Liver (tissue), 9 donors: ENCODE measurements around the gene MRPL41. TPM values are rescaled to one million over a fixed set of nuclear protein-coding genes. Genes with fewer than 3 reads are reported as not detected.

ENCODE experiments used
- DNase-seq: peaks from one replicate; pipeline ENCODE4 v3.0.0-alpha.2; 2017; ENCODE audit warnings: low spot score
- H3K27ac ChIP-seq, 2 donors: one replicate each; pipeline ENCODE4 v1.7.0; 2013; ENCODE audit warnings: inconsistent platforms in 2 of 2, low read length in 2 of 2, control low read depth in 1 of 2, low read depth in 1 of 2, mild to moderate bottlenecking in 1 of 2
- H3K27me3 ChIP-seq, 4 donors: one replicate each; pipeline versions ENCODE4 v1.6.1 to v1.7.0; 2013; ENCODE audit warnings: low read length in 3 of 4, inconsistent platforms in 1 of 4, mild to moderate bottlenecking in 1 of 4, moderate library complexity in 1 of 4; ENCODE audit not compliant: control insufficient read depth in 4 of 4, insufficient read depth in 4 of 4
- H3K36me3 ChIP-seq, 4 donors: one replicate each; pipeline versions ENCODE4 v1.6.1 to v1.7.0; 2013; ENCODE audit warnings: low read length in 3 of 4, mild to moderate bottlenecking in 3 of 4, low read depth in 1 of 4, moderate library complexity in 1 of 4; ENCODE audit not compliant: control insufficient read depth in 4 of 4, insufficient read depth in 3 of 4
- H3K4me1 ChIP-seq, 4 donors: one replicate each; pipeline versions ENCODE4 v1.6.1 to v1.7.0; 2013; ENCODE audit warnings: low read length in 3 of 4, mild to moderate bottlenecking in 3 of 4, moderate library complexity in 1 of 4; ENCODE audit not compliant: control insufficient read depth in 4 of 4, insufficient read depth in 4 of 4
- H3K4me3 ChIP-seq, 3 donors: one replicate each; pipeline versions ENCODE4 v1.6.1 to v1.7.0; 2013; ENCODE audit warnings: low read length in 3 of 3, control low read depth in 1 of 3, low read depth in 1 of 3, mild to moderate bottlenecking in 1 of 3
- H3K9ac ChIP-seq, 2 donors: one replicate each; pipeline ENCODE4 v1.7.0; 2013; ENCODE audit warnings: low read length in 2 of 2, mild to moderate bottlenecking in 2 of 2, moderate library complexity in 2 of 2, control low read depth in 1 of 2, low read depth in 1 of 2
- H3K9me3 ChIP-seq, 4 donors: one replicate each; pipeline versions ENCODE4 v1.6.1 to v1.7.0; 2013; ENCODE audit warnings: low read length in 3 of 4; ENCODE audit not compliant: control insufficient read depth in 4 of 4
- CTCF ChIP-seq: fragments of 150-350 bp; IDR thresholded peaks from 2 replicates; pipeline ENCODE4 v1.5.1; 2017; ENCODE audit warnings: improper control_type of control experiment, low read depth, low read length; ENCODE audit not compliant: missing input control
- EGR1 ChIP-seq, 2 donors: IDR thresholded peaks; 2 replicates each; pipeline ENCODE4 v1.6.1; 2016 to 2018; ENCODE audit warnings: antibody characterized with exemption in 2 of 2, low read depth in 2 of 2
- FOXA1 ChIP-seq: IDR thresholded peaks from 2 replicates; pipeline ENCODE4 v1.6.1; 2016; ENCODE audit warnings: antibody characterized with exemption
- GABPA ChIP-seq, 2 donors: IDR thresholded peaks in 1 of 2; conservative IDR thresholded peaks in 1 of 2; 2 replicates each; pipeline ENCODE4 v1.6.1; 2016; ENCODE audit warnings: antibody characterized with exemption in 2 of 2, mild to moderate bottlenecking in 1 of 2, moderate library complexity in 1 of 2
- HNF4A ChIP-seq, 2 donors: conservative IDR thresholded peaks; 2 replicates each; pipeline ENCODE4 v1.6.1; 2016; ENCODE audit warnings: antibody characterized with exemption in 2 of 2, mild to moderate bottlenecking in 2 of 2
- HNF4G ChIP-seq: IDR thresholded peaks from 2 replicates; pipeline ENCODE4 v1.6.1; 2016; ENCODE audit warnings: antibody characterized with exemption
- JUND ChIP-seq, 2 donors: IDR thresholded peaks; 2 replicates each; pipeline ENCODE4 v1.6.1; 2016; ENCODE audit warnings: antibody characterized with exemption in 2 of 2
- MAX ChIP-seq: IDR thresholded peaks from 2 replicates; pipeline ENCODE4 v1.6.1; 2016; ENCODE audit warnings: antibody characterized with exemption
- NR2F2 ChIP-seq: IDR thresholded peaks from 2 replicates; pipeline ENCODE4 v1.6.1; 2016; ENCODE audit warnings: antibody characterized with exemption
- TAF1 ChIP-seq: conservative IDR thresholded peaks from 2 replicates; pipeline ENCODE4 v1.6.1; 2016; ENCODE audit warnings: antibody characterized with exemption, mild to moderate bottlenecking
- ZBTB33 ChIP-seq: IDR thresholded peaks from 2 replicates; pipeline ENCODE4 v1.6.1; 2016; ENCODE audit warnings: antibody characterized with exemption
- WGBS: extraction: QIAGEN DNeasy Blood & Tissue Kit; methylation state at CpG from one replicate; pipeline ENCODE4 v1.1.7; 2013; 5-methylcytosine and 5-hydroxymethylcytosine counted together
- polyA plus RNA-seq, 2 donors: library from polyadenylated mRNA; stranded (reverse) in 1 of 2; unstranded in 1 of 2; fragments of 200-250 nt in 1 of 2; fragments of >200 nt in 1 of 2; fragmentation: Nextera tagmentation in 1 of 2; extraction: Ambion mirVana in 1 of 2; gene quantifications; one replicate each; pipeline versions ENCODE4 v1.2.1 to v1.2.3, GENCODE V29; 2013 to 2015
- total RNA-seq, 2 donors: library from RNA; depleted of rRNA; stranded (reverse); fragments of >200 nt; gene quantifications; one replicate each; pipeline ENCODE4 v1.2.3, GENCODE V29; 2014
- donor health status: healthy.
- donor health status: healthy.
- donor health status: healthy.
- donor health status: healthy.
- donor health status: healthy.

The MRPL41 gene
- total and polyA plus RNA-seq, 4 donors: 31.7 to 120 (median 49.3) TPM

GRCh38 chr9:137555179-137555578 is 3.5 kb downstream of the MRPL41 start:
- H3K27me3 ChIP-seq: no peaks in the 10 kb centered on the region
- WGBS: 94% methylated on average over 10 of the region's 10 CpGs
- TF ChIP-seq EGR1 (IDR thresholded peaks at IDR 0.05; ENCODE audit: low read depth in 2 of 2): no peak
- no peak overlapping the region for H3K27ac ChIP-seq
- no peak overlapping the region for H3K4me3 ChIP-seq
- no peak for DNase-seq
- H3K36me3 ChIP-seq: peaks cover 2 to 29% (median 10%) of the 10 kb centered on the region in 4 donors
- no peaks in the 10 kb centered on the region for H3K9me3 ChIP-seq
- peaks cover 4 to 31% (median 14%) of the 10 kb centered on the region in 4 donors for H3K4me1 ChIP-seq
- H3K9ac ChIP-seq: no peak overlapping the region

GRCh38 chr9:137556069-137556838 is 4.6 kb downstream of the MRPL41 start:
- peaks cover 6 to 31% (median 16%) of the 10 kb centered on the region in 4 donors for H3K4me1 ChIP-seq
- no peaks in the 10 kb centered on the region for H3K9me3 ChIP-seq
- H3K36me3 ChIP-seq: peaks cover 2 to 29% (median 10%) of the 10 kb centered on the region in 4 donors
- H3K9ac ChIP-seq: no peak overlapping the region
- DNase-seq: no peak
- no peak overlapping the region for H3K4me3 ChIP-seq
- WGBS: 88% methylated on average over 24 of the region's 24 CpGs
- no peaks in the 10 kb centered on the region for H3K27me3 ChIP-seq
- no peak overlapping the region for H3K27ac ChIP-seq
- TF ChIP-seq FOXA1: no peak
- no peak for TF ChIP-seq ZBTB33
- no peak for TF ChIP-seq HNF4G
- no peak for TF ChIP-seq HNF4A (conservative IDR thresholded peaks at IDR 0.05)
- TF ChIP-seq MAX: no peak
- TF ChIP-seq NR2F2: no peak

GRCh38 chr9:137558127-137558526 is 6.4 kb downstream of the MRPL41 start:
- no peak for DNase-seq
- Histone ChIP-seq H3K27ac (no peak overlapping the region), H3K4me1 (peaks cover 3 to 22% (median 7%) of the 10 kb centered on the region in 4 donors), H3K9ac (no peak overlapping the region), H3K4me3 (no peak overlapping the region), H3K27me3 (no peaks in the 10 kb centered on the region), H3K9me3 (no peaks in the 10 kb centered on the region), H3K36me3 (peaks cover 5 to 28% (median 10%) of the 10 kb centered on the region in 4 donors)
- TF ChIP-seq JUND (IDR thresholded peaks at IDR 0.05): no peak
- TF ChIP-seq GABPA (IDR thresholded peaks at IDR 0.05 in 1 of 2, conservative IDR thresholded peaks at IDR 0.05 in 1 of 2): no peak
- TF ChIP-seq TAF1: no peak
- TF ChIP-seq EGR1 (IDR thresholded peaks at IDR 0.05; ENCODE audit: low read depth in 2 of 2): no peak
- TF ChIP-seq CTCF: no peak
- 98% methylated on average over 4 of the region's 4 CpGs for WGBS
